Measurements from ENCODE around the gene TMEM132C.

Gene TMEM132C

GRCh38 chr12:128727461-128727860, 460.5 kb downstream of the TMEM132C start:
- Histone ChIP-seq H2BK15ac (ENCODE audit: low read depth, poor library complexity, severe bottlenecking) (no peak overlapping the region), H2BK5ac (ENCODE audit: low read depth, low read length, poor library complexity, severe bottlenecking) (peak overlapping the region; percentile 46), H3K4me3 (ENCODE audit: insufficient read depth in 1 of 2, low read depth in 1 of 2, low read length in 2 of 2) (no peak overlapping the region), H4K91ac (ENCODE audit: low read length) (no peak overlapping the region), H2AFZ (ENCODE audit: low read depth, low read length) (no peak overlapping the region), H3K36me3 (ENCODE audit: control insufficient read depth in 1 of 2, insufficient read depth in 2 of 2, low read depth in 1 of 2, low read length in 2 of 2) (no peaks in the 10 kb centered on the region), H2AK5ac (ENCODE audit: low read length, severe bottlenecking) (no peak overlapping the region), H3K9ac (ENCODE audit: low read length) (no peak overlapping the region), H3K14ac (ENCODE audit: low read length in 2 of 2) (no peak overlapping the region), H2BK12ac (ENCODE audit: low read length in 2 of 2) (no peak overlapping the region), H3K4me1 (ENCODE audit: control insufficient read depth, insufficient read depth, low read depth, low read length) (peaks cover 15% of the 10 kb centered on the region), H3K18ac (ENCODE audit: low read depth in 1 of 2, low read length in 2 of 2) (no peak overlapping the region), H4K8ac (ENCODE audit: low read length) (no peak overlapping the region), H3K79me1 (replicated peaks; ENCODE audit: low read length, poor library complexity, severe bottlenecking) (no peaks in the 10 kb centered on the region), H3K9me3 (ENCODE audit: control insufficient read depth, low read length) (no peaks in the 10 kb centered on the region), H3K27ac (ENCODE audit: low read length, poor library complexity, severe bottlenecking) (peak overlapping the region; percentile 38), H3K4me2 (ENCODE audit: low read length, poor library complexity, severe bottlenecking) (no peak overlapping the region), H3K4ac (ENCODE audit: low read depth in 1 of 2, low read length in 2 of 2) (no peak overlapping the region), H2BK120ac (ENCODE audit: low read depth, low read length) (no peak overlapping the region), H3K27me3 (ENCODE audit: control insufficient read depth in 1 of 2, insufficient read depth in 1 of 2, low read length in 2 of 2) (peaks cover 5 to 18% of the 10 kb centered on the region in 2 experiments), H3K23ac (ENCODE audit: low read length in 2 of 2) (no peak overlapping the region)
- no peak for DNase-seq
- 65% methylated on average over 7 of the region's 8 CpGs for WGBS

GRCh38 chr12:128727999-128728398, 461.0 kb downstream of the TMEM132C start:
- Histone ChIP-seq H3K4me1 (ENCODE audit: control insufficient read depth, insufficient read depth, low read depth, low read length) (peaks cover 15% of the 10 kb centered on the region), H3K4ac (ENCODE audit: low read depth in 1 of 2, low read length in 2 of 2) (no peak overlapping the region), H4K8ac (ENCODE audit: low read length) (no peak overlapping the region), H4K91ac (ENCODE audit: low read length) (no peak overlapping the region), H2BK120ac (ENCODE audit: low read depth, low read length) (no peak overlapping the region), H3K9me3 (ENCODE audit: control insufficient read depth, low read length) (no peaks in the 10 kb centered on the region), H3K14ac (ENCODE audit: low read length in 2 of 2) (no peak overlapping the region), H3K79me1 (replicated peaks; ENCODE audit: low read length, poor library complexity, severe bottlenecking) (no peaks in the 10 kb centered on the region), H2AFZ (ENCODE audit: low read depth, low read length) (no peak overlapping the region), H3K4me3 (ENCODE audit: insufficient read depth in 1 of 2, low read depth in 1 of 2, low read length in 2 of 2) (no peak overlapping the region), H2BK5ac (ENCODE audit: low read depth, low read length, poor library complexity, severe bottlenecking) (peak overlapping the region; percentile 46), H2BK12ac (ENCODE audit: low read length in 2 of 2) (no peak overlapping the region), H2AK5ac (ENCODE audit: low read length, severe bottlenecking) (no peak overlapping the region), H3K4me2 (ENCODE audit: low read length, poor library complexity, severe bottlenecking) (no peak overlapping the region), H3K36me3 (ENCODE audit: control insufficient read depth in 1 of 2, insufficient read depth in 2 of 2, low read depth in 1 of 2, low read length in 2 of 2) (no peaks in the 10 kb centered on the region), H3K18ac (ENCODE audit: low read depth in 1 of 2, low read length in 2 of 2) (no peak overlapping the region), H3K9ac (ENCODE audit: low read length) (no peak overlapping the region), H2BK15ac (ENCODE audit: low read depth, poor library complexity, severe bottlenecking) (no peak overlapping the region), H3K23ac (ENCODE audit: low read length in 2 of 2) (no peak overlapping the region), H3K27me3 (ENCODE audit: control insufficient read depth in 1 of 2, insufficient read depth in 1 of 2, low read length in 2 of 2) (peaks cover 5 to 20% of the 10 kb centered on the region in 2 experiments), H3K27ac (ENCODE audit: low read length, poor library complexity, severe bottlenecking) (peak overlapping the region; percentile 38)
- 42% methylated on average over 4 of the region's 4 CpGs for WGBS
- DNase-seq: no peak

GRCh38 chr12:128729628-128730121, 462.7 kb downstream of the TMEM132C start:
- no peaks in the 10 kb centered on the region for H3K9me3 ChIP-seq (ENCODE audit: control insufficient read depth, low read length)
- H4K91ac ChIP-seq (ENCODE audit: low read length): no peak overlapping the region
- no peaks in the 10 kb centered on the region for H3K79me1 ChIP-seq (replicated peaks; ENCODE audit: low read length, poor library complexity, severe bottlenecking)
- no peak overlapping the region for H3K27ac ChIP-seq (ENCODE audit: low read length, poor library complexity, severe bottlenecking)
- no peak overlapping the region for H2AK5ac ChIP-seq (ENCODE audit: low read length, severe bottlenecking)
- H2BK120ac ChIP-seq (ENCODE audit: low read depth, low read length): no peak overlapping the region
- H3K27me3 ChIP-seq (ENCODE audit: control insufficient read depth in 1 of 2, insufficient read depth in 1 of 2, low read length in 2 of 2): peaks cover 5 to 31% of the 10 kb centered on the region in 2 experiments
- no peak for DNase-seq
- no peak overlapping the region for H3K4ac ChIP-seq (ENCODE audit: low read depth in 1 of 2, low read length in 2 of 2)
- H3K23ac ChIP-seq (ENCODE audit: low read length in 2 of 2): no peak overlapping the region
- H2BK5ac ChIP-seq (ENCODE audit: low read depth, low read length, poor library complexity, severe bottlenecking): no peak overlapping the region
- 78% methylated on average over 7 of the region's 8 CpGs for WGBS
- no peak overlapping the region for H3K4me3 ChIP-seq (ENCODE audit: insufficient read depth in 1 of 2, low read depth in 1 of 2, low read length in 2 of 2)
- H3K9ac ChIP-seq (ENCODE audit: low read length): no peak overlapping the region
- no peak overlapping the region for H3K14ac ChIP-seq (ENCODE audit: low read length in 2 of 2)
- peaks cover 12% of the 10 kb centered on the region for H3K4me1 ChIP-seq (ENCODE audit: control insufficient read depth, insufficient read depth, low read depth, low read length)
- no peak overlapping the region for H2AFZ ChIP-seq (ENCODE audit: low read depth, low read length)
- no peak overlapping the region for H3K4me2 ChIP-seq (ENCODE audit: low read length, poor library complexity, severe bottlenecking)
- no peak overlapping the region for H3K18ac ChIP-seq (ENCODE audit: low read depth in 1 of 2, low read length in 2 of 2)
- H3K36me3 ChIP-seq (ENCODE audit: control insufficient read depth in 1 of 2, insufficient read depth in 2 of 2, low read depth in 1 of 2, low read length in 2 of 2): no peaks in the 10 kb centered on the region
- no peak overlapping the region for H2BK15ac ChIP-seq (ENCODE audit: low read depth, poor library complexity, severe bottlenecking)
- no peak overlapping the region for H2BK12ac ChIP-seq (ENCODE audit: low read length in 2 of 2)
- no peak overlapping the region for H4K8ac ChIP-seq (ENCODE audit: low read length)

- Histone ChIP-seq H3K9me3 (ENCODE audit: control insufficient read depth, low read length) (no peaks in the 10 kb centered on the region), H3K14ac (ENCODE audit: low read length in 2 of 2) (no peak overlapping the region), H3K9ac (ENCODE audit: low read length) (no peak overlapping the region), H3K27me3 (ENCODE audit: control insufficient read depth in 1 of 2, insufficient read depth in 1 of 2, low read length in 2 of 2) (peaks cover 5 to 33% of the 10 kb centered on the region in 2 experiments), H2BK120ac (ENCODE audit: low read depth, low read length) (no peak overlapping the region), H3K18ac (ENCODE audit: low read depth in 1 of 2, low read length in 2 of 2) (no peak overlapping the region), H3K4me1 (ENCODE audit: control insufficient read depth, insufficient read depth, low read depth, low read length) (peaks cover 6% of the 10 kb centered on the region), H2AFZ (ENCODE audit: low read depth, low read length) (no peak overlapping the region), H3K79me1 (replicated peaks; ENCODE audit: low read length, poor library complexity, severe bottlenecking) (no peaks in the 10 kb centered on the region), H3K4me2 (ENCODE audit: low read length, poor library complexity, severe bottlenecking) (no peak overlapping the region), H2BK5ac (ENCODE audit: low read depth, low read length, poor library complexity, severe bottlenecking) (no peak overlapping the region), H4K8ac (ENCODE audit: low read length) (no peak overlapping the region), H3K23ac (ENCODE audit: low read length in 2 of 2) (no peak overlapping the region), H3K36me3 (ENCODE audit: control insufficient read depth in 1 of 2, insufficient read depth in 2 of 2, low read depth in 1 of 2, low read length in 2 of 2) (no peaks in the 10 kb centered on the region), H2BK12ac (ENCODE audit: low read length in 2 of 2) (no peak overlapping the region), H4K91ac (ENCODE audit: low read length) (no peak overlapping the region), H3K4ac (ENCODE audit: low read depth in 1 of 2, low read length in 2 of 2) (no peak overlapping the region), H2AK5ac (ENCODE audit: low read length, severe bottlenecking) (no peak overlapping the region), H3K27ac (ENCODE audit: low read length, poor library complexity, severe bottlenecking) (no peak overlapping the region), H3K4me3 (ENCODE audit: insufficient read depth in 1 of 2, low read depth in 1 of 2, low read length in 2 of 2) (no peak overlapping the region), H2BK15ac (ENCODE audit: low read depth, poor library complexity, severe bottlenecking) (no peak overlapping the region)
- 22% methylated on average over 5 of the region's 5 CpGs for WGBS
- no peak for DNase-seq
Observed at GRCh38 chr12:128734371-128734770, 467.4 kb downstream of the TMEM132C start.
